Kidney (tissue), 14 donors: ENCODE data around the gene ST6GAL1. TPM values are rescaled to one million over a fixed set of nuclear protein-coding genes. Genes with fewer than 3 reads are reported as not detected.
"Not testable (repeated sequence)": the region's sequence is repeated elsewhere in the genome, so short reads cannot be mapped to it uniquely, and the experiment has no call there.

Experiments used
- DNase-seq, 5 donors: peaks; one replicate each; pipeline ENCODE4 v3.0.0-alpha.2; 2013 to 2020
- FAIRE-seq: peaks from 2 replicates; lab custom pipeline; 2012; peaks lifted over from hg19 to GRCh38; lab: Jason Lieb, UNC
- H3K27ac ChIP-seq, 2 donors: one replicate each; pipeline ENCODE4 v1.7.0; 2013; ENCODE audit warnings: low read depth in 2 of 2, low read length in 2 of 2, inconsistent platforms in 1 of 2
- H3K27me3 ChIP-seq: one replicate; pipeline ENCODE4 v1.7.1; 2013; ENCODE audit warnings: low read length, inconsistent platforms; ENCODE audit not compliant: control insufficient read depth, insufficient read depth
- H3K36me3 ChIP-seq, 3 donors: one replicate each; pipeline versions ENCODE4 v1.7.0 to v1.7.1; 2013; ENCODE audit warnings: low read length in 3 of 3, control low read depth in 1 of 3, inconsistent platforms in 1 of 3; ENCODE audit not compliant: insufficient read depth in 3 of 3, control insufficient read depth in 2 of 3
- H3K4me1 ChIP-seq, 3 donors: one replicate each; pipeline versions ENCODE4 v1.7.0 to v1.7.1; 2013; ENCODE audit warnings: low read length in 3 of 3, inconsistent platforms in 1 of 3, low read depth in 1 of 3; ENCODE audit not compliant: control insufficient read depth in 2 of 3, insufficient read depth in 2 of 3
- H3K4me3 ChIP-seq, 3 donors: one replicate each; pipeline versions ENCODE4 v1.7.0 to v1.8.1; 2013; ENCODE audit warnings: low read length in 3 of 3, control low read depth in 1 of 3, inconsistent platforms in 1 of 3
- H3K9ac ChIP-seq, 3 donors: one replicate each; pipeline versions ENCODE4 v1.7.0 to v1.7.1; 2013; ENCODE audit warnings: low read length in 3 of 3, control low read depth in 1 of 3, inconsistent platforms in 1 of 3
- H3K9me3 ChIP-seq, 3 donors: one replicate each; pipeline versions ENCODE4 v1.7.0 to v1.7.1; 2013; ENCODE audit warnings: low read length in 3 of 3, control low read depth in 1 of 3, inconsistent platforms in 1 of 3; ENCODE audit not compliant: control insufficient read depth in 2 of 3, insufficient read depth in 1 of 3
- intact Hi-C: fragments of 100-400 bp; cut with DNase I; formaldehyde crosslinking; loops from one replicate; pipeline ENCODE4 v1.11.1; 2022
- polyA plus RNA-seq: library from polyadenylated mRNA; stranded (reverse); fragments of 350-450 nt; fragmentation: Illumina TruSeq; extraction: RNeasy Lipid Tissue Mini Kit (QIAGEN cat#74804); gene quantifications from one replicate; pipeline ENCODE4 v1.2.3, GENCODE V29; 2014; ENCODE audit warnings: low read depth, low replicate concordance; ENCODE audit not compliant: insufficient read depth
- total RNA-seq: library from RNA; stranded (reverse); fragmentation: NEBNext Ultra II Directional; extraction: Animal tissue kit (Norgen Biotek cat#: 25700); gene quantifications from one replicate; pipeline ENCODE4 v1.2.1, GENCODE V29; 2021
- TF ChIP-seq, protein P1 (sequence below): IDR thresholded peaks from 3 replicates; pipeline ENCODE4 v1.5.1; 2012; ENCODE audit warnings: mild to moderate bottlenecking, moderate library complexity, borderline replicate concordance; ENCODE audit not compliant: insufficient read depth; ENCODE audit errors: extremely low read depth
- donor health status: control.
- donor health status: control.
- donor health status: control.
- donor health status: control.
- donor health status: control.
- donor health status: DM: yes; HTN: yes; CAD: no.
- donor health status: Normal renal cell carcinoma (clear cell type).

ST6GAL1 gene
- total and polyA plus RNA-seq, 2 donors from 2014 or later: 62.6 to 236 TPM

- H3K36me3 ChIP-seq: no peaks in the 10 kb centered on the region
- no peak for FAIRE-seq
- H3K27me3 ChIP-seq: no peaks in the 10 kb centered on the region
- TF ChIP-seq, protein P1, sequence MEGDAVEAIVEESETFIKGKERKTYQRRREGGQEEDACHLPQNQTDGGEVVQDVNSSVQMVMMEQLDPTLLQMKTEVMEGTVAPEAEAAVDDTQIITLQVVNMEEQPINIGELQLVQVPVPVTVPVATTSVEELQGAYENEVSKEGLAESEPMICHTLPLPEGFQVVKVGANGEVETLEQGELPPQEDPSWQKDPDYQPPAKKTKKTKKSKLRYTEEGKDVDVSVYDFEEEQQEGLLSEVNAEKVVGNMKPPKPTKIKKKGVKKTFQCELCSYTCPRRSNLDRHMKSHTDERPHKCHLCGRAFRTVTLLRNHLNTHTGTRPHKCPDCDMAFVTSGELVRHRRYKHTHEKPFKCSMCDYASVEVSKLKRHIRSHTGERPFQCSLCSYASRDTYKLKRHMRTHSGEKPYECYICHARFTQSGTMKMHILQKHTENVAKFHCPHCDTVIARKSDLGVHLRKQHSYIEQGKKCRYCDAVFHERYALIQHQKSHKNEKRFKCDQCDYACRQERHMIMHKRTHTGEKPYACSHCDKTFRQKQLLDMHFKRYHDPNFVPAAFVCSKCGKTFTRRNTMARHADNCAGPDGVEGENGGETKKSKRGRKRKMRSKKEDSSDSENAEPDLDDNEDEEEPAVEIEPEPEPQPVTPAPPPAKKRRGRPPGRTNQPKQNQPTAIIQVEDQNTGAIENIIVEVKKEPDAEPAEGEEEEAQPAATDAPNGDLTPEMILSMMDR: no peak
- H3K9me3 ChIP-seq: no peaks in the 10 kb centered on the region
- peak overlapping the region in 2 of 3 donors; percentile 45 to 46 for H3K4me3 ChIP-seq
- no peak for DNase-seq
- H3K27ac ChIP-seq: peak overlapping the region in 1 of 2 donors; percentile 33
- intact Hi-C loops: no loop called here
- H3K9ac ChIP-seq: peak overlapping the region in 1 of 3 donors; percentile 0
- H3K4me1 ChIP-seq: peaks cover 3 to 8% (median 6%) of the 10 kb centered on the region in 3 donors
Observed at GRCh38 chr3:187022403-187023029, 92.2 kb downstream of the ST6GAL1 start.

DNA sequence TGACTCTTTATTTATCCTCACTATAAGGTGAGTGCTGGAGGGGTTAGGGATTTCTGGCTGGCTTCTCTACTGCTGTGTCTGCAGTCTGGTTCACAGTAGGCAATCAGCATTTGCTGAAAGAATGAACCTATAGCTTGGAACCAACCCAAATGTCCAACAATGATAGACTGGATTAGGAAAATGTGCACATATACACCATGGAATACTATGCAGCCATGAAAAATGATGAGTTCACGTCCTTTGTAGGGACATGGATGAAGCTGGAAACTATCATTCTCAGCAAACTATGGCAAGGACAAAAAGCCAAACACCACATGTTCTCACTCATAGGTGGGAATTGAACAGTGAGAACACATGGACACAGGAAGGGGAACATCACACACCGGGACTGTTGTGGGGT, 93.0 kb downstream of the ST6GAL1 start:
- H3K27me3 ChIP-seq, FAIRE-seq, H3K4me1 ChIP-seq, H3K27ac ChIP-seq, DNase-seq, H3K36me3 ChIP-seq, intact Hi-C loops, H3K9ac ChIP-seq, H3K9me3 ChIP-seq: not testable (repeated sequence)
- peak overlapping the region in 2 of 3 donors; percentile 45 to 46 for H3K4me3 ChIP-seq

DNA sequence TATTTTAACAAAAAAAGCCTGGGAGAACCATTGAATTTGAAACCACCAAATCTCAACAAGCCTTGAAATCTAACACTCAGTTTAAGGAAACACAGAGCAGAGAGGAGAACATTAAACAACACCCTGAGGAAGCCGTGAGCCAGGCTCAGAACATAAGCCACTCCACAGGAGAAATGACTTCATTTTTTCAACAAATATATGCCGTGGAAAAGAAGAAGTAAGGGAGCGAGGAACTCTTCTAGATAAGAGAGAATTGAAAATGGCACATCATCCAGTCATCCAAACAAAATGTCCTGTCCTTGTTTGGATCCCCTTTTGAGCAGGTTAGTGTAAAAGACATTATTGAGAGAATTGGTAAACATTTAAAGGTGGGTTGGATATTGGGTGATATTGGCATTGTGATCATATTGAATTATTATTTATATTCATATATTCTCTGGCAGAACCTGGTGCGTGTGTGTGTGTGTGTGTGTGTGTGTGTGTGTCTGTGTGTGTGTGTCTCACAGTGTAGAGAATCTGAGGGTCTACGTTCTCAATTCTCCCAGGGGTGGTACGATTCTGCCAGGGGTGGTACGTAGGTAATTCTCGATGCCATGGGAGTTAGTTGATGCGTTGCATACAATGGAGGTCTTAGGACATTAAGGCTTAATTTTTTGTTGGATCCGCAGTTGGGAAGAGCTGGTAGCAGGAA, 94.4 kb downstream of the ST6GAL1 start:
- H3K4me3 ChIP-seq: peak overlapping the region in 2 of 3 donors; percentile 33 to 35
- TF ChIP-seq, protein P1: no peak
- no peak for FAIRE-seq
- H3K36me3 ChIP-seq: no peaks in the 10 kb centered on the region
- no peak for DNase-seq
- H3K27ac ChIP-seq: no peak overlapping the region
- H3K9ac ChIP-seq: no peak overlapping the region
- H3K4me1 ChIP-seq: peaks cover 0 to 8% (median 1%) of the 10 kb centered on the region in 3 donors
- intact Hi-C loops: no loop called here
- no peaks in the 10 kb centered on the region for H3K27me3 ChIP-seq
- H3K9me3 ChIP-seq: no peaks in the 10 kb centered on the region

DNA sequence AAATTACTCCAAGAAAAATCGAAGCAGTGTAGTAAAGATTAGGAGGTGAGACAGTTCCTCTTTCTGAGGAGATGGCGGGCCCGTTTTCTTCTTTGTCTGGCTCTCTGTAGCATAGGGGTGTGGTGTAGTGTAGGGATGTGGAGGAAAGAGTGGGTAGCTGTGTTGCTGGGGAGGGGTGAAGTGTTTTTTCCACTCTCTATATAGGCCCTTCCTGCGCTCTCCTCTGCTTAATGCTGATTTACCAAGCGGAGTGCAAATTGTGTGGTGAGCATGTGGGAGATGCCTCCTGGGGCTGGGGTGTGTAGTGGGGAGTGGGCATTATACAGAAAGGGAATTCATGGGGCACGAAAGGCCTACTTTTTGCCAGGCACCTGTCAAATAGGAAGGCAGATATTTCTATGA, 94.9 kb downstream of the ST6GAL1 start:
- H3K9me3 ChIP-seq: no peaks in the 10 kb centered on the region
- TF ChIP-seq, protein P1: no peak
- H3K36me3 ChIP-seq: no peaks in the 10 kb centered on the region
- DNase-seq: no peak
- H3K27me3 ChIP-seq: no peaks in the 10 kb centered on the region
- H3K4me3 ChIP-seq: peak overlapping the region in 2 of 3 donors; percentile 33 to 35
- H3K27ac ChIP-seq: no peak overlapping the region
- no peak for FAIRE-seq
- peaks cover 0 to 8% (median 0%) of the 10 kb centered on the region in 3 donors for H3K4me1 ChIP-seq
- peak overlapping the region in 1 of 3 donors; percentile 26 for H3K9ac ChIP-seq
- intact Hi-C loops: no loop called here
